ENCODE data around the gene CAMK2D.
"Not testable (repeated sequence)": the region's sequence is repeated elsewhere in the genome, so short reads cannot be mapped to it uniquely, and the experiment has no call there.

Gene CAMK2D

DNA sequence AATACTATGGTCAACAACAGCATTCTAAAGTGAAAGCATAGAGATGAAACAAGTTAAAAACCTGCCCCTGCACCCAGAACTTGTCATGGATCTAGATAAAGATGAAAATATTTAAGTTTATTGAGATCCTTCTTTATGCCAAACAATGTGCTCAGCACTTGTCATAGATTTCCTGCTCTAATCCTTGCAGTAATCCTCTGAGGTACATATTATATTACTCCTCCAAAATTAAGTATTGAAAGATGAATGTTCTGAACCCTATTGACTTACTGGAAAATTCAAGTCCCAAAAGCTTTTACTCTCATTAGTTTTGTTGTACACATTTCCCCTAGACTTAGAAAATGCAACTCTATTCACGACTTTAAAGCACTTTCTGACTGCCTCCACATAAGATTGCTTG lies 35.6 kb downstream of the CAMK2D start:
- Mint-ChIP-seq H3K27me3 (no peaks in the 10 kb centered on the region), H3K27ac (no peak overlapping the region), H3K4me3 (no peak overlapping the region), H3K36me3 (peaks cover 25% of the 10 kb centered on the region), H3K9me3 (no peaks in the 10 kb centered on the region), H3K4me1 (peaks cover 48% of the 10 kb centered on the region)
- no peak for ATAC-seq

DNA sequence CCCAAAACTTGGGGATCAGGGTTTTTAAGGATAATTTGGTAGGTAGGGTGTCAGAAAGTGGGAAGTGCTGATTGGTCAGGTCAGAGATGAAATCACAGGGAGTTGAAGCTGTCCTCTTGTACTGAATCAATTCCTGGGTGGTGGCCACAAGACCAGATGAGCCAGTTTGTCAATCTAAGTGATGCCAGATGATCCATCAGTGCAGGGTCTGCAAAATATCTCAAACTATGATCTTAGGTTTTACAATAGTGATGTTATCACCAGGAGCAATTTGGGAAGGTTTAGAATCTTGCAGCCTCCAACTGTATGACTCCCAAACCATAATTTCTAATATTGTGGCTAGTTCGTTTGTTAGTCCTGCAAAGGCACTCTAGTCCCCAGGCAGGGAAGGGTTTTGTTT lies 43.3 kb downstream of the CAMK2D start:
- Mint-ChIP-seq H3K4me3 (no peak overlapping the region), H3K27ac (no peak overlapping the region), H3K9me3 (no peaks in the 10 kb centered on the region), H3K4me1 (peaks cover 25% of the 10 kb centered on the region), H3K36me3 (peaks cover 24% of the 10 kb centered on the region), H3K27me3 (no peaks in the 10 kb centered on the region)
- ATAC-seq = no peak

DNA sequence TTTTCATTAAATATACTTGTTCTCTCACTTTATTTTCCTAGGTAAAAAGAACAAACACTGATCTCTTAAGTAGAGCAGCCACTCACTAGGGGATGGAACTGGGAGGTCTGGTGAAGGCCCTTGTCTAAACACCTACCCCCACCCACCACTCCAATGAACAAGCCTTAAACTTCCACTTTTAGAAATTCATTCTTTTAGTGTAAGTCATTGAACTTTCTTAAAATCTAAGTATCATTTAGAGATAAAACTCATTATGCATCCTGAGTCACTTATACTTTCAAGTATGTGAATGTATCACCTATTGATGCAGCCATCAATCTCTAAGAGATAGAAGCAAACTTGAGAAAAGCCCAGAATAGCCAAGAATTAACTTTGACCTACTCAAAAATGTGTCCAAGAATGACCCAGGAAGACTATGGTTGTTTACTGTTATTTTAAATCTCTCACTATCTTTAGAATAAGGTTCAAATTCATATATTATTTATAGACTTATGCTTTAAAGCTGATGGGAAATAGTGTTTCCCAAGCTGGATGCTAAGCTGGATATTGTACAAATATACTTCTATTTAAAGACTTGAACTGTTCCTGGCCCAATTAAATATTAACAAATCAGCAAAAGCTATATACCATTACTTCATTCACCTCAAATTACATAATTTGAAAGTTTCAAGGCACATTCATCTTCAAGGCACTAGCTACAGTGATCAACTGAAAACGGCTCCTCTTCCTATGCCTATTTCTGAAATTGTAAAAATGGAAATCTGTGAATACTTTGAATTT lies 49.5 kb downstream of the CAMK2D start:
- Mint-ChIP-seq H3K4me3 (no peak overlapping the region), H3K27me3 (no peaks in the 10 kb centered on the region), H3K4me1 (peaks cover 24% of the 10 kb centered on the region), H3K27ac (no peak overlapping the region), H3K36me3 (peaks cover 12% of the 10 kb centered on the region), H3K9me3 (no peaks in the 10 kb centered on the region)
- no peak for ATAC-seq

DNA sequence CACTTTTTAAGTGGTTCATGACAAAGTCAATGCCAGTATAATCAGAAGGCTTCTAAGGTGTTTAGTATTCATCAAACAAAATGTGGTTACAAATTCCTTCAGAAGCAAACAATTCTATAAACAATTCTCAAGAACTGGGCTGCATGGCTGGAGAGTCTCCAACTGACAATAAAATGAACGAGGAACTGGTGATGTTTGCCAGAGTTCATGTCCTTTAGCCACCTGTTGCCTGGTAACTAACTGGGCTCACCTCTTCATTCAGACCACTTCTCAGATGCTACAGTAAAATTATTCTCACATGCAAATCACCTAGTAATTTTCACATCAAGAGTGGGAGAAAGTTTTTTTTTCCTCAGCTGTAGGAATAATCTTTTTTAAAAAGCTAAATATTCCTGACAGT lies 53.3 kb downstream of the CAMK2D start:
- H3K27me3 Mint-ChIP-seq = no peaks in the 10 kb centered on the region

DNA sequence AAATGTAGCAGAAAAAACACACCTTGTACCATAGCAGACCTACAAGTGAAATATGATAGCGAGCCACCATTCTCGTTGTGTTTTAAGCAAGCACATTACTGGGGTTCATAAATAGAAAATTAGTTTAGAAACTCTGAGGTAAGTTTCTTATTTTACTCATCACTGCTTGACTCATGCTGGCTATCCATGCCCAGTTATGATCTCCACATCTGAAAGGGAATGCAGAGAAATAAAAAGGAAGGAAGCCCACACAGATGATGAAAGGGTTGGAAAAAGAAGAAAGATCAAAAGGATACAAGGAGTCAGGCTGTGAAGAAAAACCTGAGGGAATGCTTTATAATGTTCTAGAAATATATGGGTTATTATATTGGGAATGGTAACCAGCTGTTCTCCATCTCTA lies 54.5 kb downstream of the CAMK2D start:
- Mint-ChIP-seq H3K9me3 (no peaks in the 10 kb centered on the region), H3K27ac (no peak overlapping the region), H3K36me3 (peaks cover 1% of the 10 kb centered on the region), H3K4me1 (peaks cover 33% of the 10 kb centered on the region), H3K27me3 (no peaks in the 10 kb centered on the region), H3K4me3 (no peak overlapping the region)
- no peak for ATAC-seq

More for the DNA sequence above, 53.3 kb downstream of the CAMK2D start:
- no peak overlapping the region for H3K27ac Mint-ChIP-seq
- peak; percentile 48 for ATAC-seq
- H3K4me3 Mint-ChIP-seq = no peak overlapping the region
- H3K36me3 Mint-ChIP-seq = no peaks in the 10 kb centered on the region
- H3K4me1 Mint-ChIP-seq = peaks cover 33% of the 10 kb centered on the region
- no peaks in the 10 kb centered on the region for H3K9me3 Mint-ChIP-seq

DNA sequence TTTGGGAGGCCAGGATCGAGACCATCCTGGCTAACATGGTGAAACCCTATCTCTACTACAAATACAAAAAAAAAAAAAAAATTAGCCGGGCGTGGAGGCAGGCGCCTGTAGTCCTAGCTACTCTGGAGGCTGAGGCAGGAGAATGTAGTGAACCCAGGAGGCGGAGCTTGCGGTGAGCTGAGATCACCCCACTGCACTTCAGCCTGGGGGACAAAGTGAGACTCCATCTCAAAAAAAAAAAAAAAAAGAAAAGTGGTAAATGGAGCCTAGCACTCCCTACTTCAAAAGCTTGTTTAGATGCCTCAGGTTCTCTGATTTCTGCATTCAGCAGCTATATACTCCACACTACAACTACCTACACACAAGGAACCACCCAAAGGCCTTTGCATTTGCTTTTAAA lies 56.4 kb downstream of the CAMK2D start:
- not testable (repeated sequence) for H3K9me3 Mint-ChIP-seq, ATAC-seq, H3K27ac Mint-ChIP-seq, H3K36me3 Mint-ChIP-seq, H3K4me3 Mint-ChIP-seq, H3K27me3 Mint-ChIP-seq
- H3K4me1 Mint-ChIP-seq = peaks cover 37% of the 10 kb centered on the region

DNA sequence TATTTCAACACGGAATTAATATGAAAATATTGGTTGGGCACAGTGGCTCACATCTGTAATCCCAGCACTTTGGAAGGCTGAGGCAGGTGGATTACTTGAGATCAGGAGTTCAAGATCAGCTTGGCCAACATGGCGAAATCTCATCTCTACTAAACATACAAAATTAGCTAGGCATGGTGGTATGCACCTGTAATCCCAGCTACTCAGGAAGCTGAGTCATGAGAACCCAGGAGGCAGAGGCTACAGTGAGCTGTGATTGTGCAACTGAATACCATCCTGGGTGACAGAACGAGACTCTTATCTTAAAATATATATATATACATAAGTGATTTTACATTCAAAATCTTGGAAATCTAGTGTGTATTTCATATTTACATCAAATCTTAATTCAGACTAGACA lies 58.9 kb downstream of the CAMK2D start:
- H3K4me1 Mint-ChIP-seq = peaks cover 33% of the 10 kb centered on the region
- H3K27me3 Mint-ChIP-seq, H3K4me3 Mint-ChIP-seq, H3K36me3 Mint-ChIP-seq, ATAC-seq, H3K27ac Mint-ChIP-seq, H3K9me3 Mint-ChIP-seq: not testable (repeated sequence)

DNA sequence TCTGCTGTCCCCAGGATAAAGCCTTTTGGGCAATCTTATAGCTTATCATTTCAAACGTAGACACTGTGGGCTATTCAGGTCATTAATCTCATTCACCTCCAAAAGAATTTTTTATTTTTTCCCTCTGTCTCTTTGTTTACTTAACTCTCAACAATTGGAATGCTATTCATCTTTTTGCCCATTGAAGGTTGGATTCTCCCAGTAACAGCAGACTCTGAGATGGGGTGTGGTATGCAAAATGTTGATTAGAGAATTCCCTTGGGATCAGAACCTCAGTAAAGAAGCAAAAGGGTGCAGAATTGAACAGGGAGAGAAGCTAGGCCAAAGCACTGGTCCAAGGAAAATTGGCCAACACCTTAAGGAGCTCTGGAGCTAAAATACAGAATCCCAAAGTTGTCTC lies 60.4 kb downstream of the CAMK2D start:
- H3K27ac Mint-ChIP-seq = no peak overlapping the region

DNA sequence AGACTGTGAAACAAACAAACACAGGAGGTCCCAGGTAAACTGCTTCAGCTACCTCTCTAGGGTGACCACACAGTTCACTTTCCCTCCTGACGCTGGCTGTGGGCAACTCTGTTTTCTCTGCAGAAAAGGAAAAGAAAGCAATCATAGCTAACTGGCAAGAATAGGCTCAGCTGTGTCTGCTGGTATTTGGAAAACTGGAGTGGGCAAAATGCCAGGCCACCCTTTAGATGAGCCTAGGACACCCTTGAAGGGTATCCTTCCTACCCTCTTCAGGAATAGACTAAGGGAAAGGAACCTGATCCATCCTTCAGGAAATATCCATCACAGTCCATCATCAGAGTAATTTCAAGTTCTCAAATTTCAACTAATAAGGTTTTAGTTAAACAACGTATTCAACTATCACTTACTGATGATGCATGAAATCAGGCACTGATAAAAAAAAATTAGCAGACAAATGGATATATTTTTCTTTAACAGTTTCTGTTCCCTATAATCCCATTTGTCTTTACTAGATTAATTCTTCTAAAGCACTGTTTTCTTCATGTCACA lies 60.9 kb downstream of the CAMK2D start:
- no peaks in the 10 kb centered on the region for H3K27me3 Mint-ChIP-seq
- no peak overlapping the region for H3K4me3 Mint-ChIP-seq
- no peak for ATAC-seq
- H3K4me1 Mint-ChIP-seq = peaks cover 23% of the 10 kb centered on the region
- no peaks in the 10 kb centered on the region for H3K9me3 Mint-ChIP-seq
- H3K27ac Mint-ChIP-seq = no peak overlapping the region
- peaks cover 6% of the 10 kb centered on the region for H3K36me3 Mint-ChIP-seq

More for the DNA sequence above, 60.4 kb downstream of the CAMK2D start:
- Mint-ChIP-seq H3K4me1 (peaks cover 26% of the 10 kb centered on the region), H3K4me3 (no peak overlapping the region), H3K9me3 (no peaks in the 10 kb centered on the region), H3K36me3 (peaks cover 6% of the 10 kb centered on the region), H3K27me3 (no peaks in the 10 kb centered on the region)
- ATAC-seq = no peak

DNA sequence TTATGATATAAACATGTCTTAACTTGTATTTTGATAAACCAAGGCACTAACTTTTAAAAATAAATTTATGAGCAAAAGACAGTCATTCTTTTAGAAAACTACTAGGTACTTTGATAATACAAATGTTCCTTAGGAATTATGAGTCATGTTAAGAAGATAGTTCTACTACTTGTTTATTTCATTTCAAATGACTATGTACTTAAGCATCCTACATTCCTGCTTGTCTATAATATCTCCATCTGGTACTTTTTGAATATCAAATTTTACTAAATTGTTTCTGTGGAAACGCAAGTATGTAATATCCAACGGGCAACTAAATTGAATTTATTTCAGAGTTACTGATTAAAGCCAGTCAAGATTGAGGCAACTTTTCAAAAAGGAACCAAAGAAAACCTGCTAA lies 61.8 kb downstream of the CAMK2D start:
- ATAC-seq = no peak
- Mint-ChIP-seq H3K27ac (no peak overlapping the region), H3K36me3 (peaks cover 6% of the 10 kb centered on the region), H3K4me1 (peaks cover 18% of the 10 kb centered on the region), H3K9me3 (no peaks in the 10 kb centered on the region), H3K4me3 (no peak overlapping the region), H3K27me3 (no peaks in the 10 kb centered on the region)

DNA sequence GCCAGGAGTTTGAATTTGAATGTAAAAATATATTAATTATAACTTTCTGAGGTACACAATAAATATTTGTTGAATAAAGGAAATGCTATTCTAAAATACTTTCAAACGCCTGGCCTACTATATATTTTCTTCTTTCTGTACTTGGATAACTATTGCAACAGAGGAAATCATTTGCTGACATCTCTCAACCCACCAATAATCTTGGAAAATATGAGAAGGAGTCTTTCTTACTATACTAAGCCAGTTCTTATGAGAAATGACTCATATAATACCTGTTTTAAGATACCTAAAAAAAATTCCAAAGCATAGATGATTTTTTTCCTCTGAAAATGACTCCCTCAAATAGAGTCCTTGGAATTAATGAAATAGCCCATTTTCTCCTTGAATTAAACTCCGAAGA lies 64.1 kb downstream of the CAMK2D start:
- Mint-ChIP-seq H3K4me3 (no peak overlapping the region), H3K9me3 (no peaks in the 10 kb centered on the region), H3K4me1 (peaks cover 17% of the 10 kb centered on the region), H3K27me3 (no peaks in the 10 kb centered on the region), H3K27ac (no peak overlapping the region), H3K36me3 (peaks cover 6% of the 10 kb centered on the region)
- ATAC-seq = no peak

DNA sequence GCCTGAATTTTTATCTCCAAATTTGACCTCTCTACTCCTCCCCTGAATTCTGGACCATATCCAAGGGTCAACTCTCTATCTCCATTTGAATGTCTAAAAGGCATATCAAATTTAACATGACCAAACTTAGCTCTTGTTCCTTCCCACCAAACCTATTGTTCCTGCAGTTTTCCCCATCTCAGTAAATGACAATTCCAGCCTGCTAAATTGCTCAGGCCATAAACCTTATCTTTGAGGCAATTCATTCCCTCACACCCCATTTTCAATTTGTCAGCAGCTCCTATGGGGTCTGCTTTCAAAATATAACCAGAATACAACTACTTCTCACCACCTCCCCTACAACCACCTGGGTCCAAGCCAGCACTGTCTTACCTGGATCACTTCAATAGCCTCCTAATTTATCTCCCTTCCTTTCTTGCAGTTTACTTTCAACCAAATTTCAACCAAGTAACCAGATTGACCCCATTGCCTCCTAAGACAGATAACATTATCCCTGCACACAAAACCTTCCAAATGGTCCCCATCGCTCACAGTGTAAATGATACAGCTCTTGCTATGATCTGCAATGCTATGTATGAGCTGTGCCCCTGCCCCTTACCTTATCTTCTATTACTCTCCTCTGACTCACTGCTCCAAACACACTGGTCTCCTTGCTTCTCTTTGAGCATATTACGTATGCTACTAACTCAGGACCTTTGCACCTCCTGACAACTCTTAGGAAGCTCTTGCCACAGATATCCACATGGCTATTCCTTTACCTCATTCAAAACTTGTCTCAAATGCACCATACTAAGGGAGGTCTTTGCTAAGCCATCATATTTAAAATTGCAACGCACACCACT lies 66.0 kb downstream of the CAMK2D start:
- no peaks in the 10 kb centered on the region for H3K27me3 Mint-ChIP-seq
- H3K9me3 Mint-ChIP-seq = no peaks in the 10 kb centered on the region
- no peak overlapping the region for H3K27ac Mint-ChIP-seq
- H3K36me3 Mint-ChIP-seq = peaks cover 3% of the 10 kb centered on the region
- H3K4me1 Mint-ChIP-seq = peaks cover 16% of the 10 kb centered on the region
- no peak overlapping the region for H3K4me3 Mint-ChIP-seq
- ATAC-seq = no peak

DNA sequence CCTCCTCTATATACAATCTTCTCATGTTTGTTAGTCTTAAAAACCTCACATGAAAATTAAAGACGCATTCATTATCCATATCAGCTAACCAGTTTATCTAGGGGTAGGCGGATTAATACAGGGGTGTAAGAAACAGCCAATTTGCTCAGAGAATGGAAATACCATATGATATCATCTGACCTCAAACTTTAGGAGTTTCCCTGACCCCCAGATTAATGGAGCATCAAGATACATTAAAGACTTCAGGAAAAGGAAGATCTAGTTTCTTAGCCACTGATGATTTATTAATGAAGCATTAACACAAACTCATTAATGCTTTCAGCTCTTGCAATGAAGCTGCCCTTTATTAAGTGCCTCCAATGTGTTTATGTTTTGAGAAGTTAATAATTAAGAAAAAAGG lies 67.5 kb downstream of the CAMK2D start:
- Mint-ChIP-seq H3K4me1 (peaks cover 20% of the 10 kb centered on the region), H3K4me3 (no peak overlapping the region), H3K27me3 (no peaks in the 10 kb centered on the region), H3K9me3 (no peaks in the 10 kb centered on the region), H3K36me3 (peaks cover 5% of the 10 kb centered on the region), H3K27ac (no peak overlapping the region)
- ATAC-seq = no peak

DNA sequence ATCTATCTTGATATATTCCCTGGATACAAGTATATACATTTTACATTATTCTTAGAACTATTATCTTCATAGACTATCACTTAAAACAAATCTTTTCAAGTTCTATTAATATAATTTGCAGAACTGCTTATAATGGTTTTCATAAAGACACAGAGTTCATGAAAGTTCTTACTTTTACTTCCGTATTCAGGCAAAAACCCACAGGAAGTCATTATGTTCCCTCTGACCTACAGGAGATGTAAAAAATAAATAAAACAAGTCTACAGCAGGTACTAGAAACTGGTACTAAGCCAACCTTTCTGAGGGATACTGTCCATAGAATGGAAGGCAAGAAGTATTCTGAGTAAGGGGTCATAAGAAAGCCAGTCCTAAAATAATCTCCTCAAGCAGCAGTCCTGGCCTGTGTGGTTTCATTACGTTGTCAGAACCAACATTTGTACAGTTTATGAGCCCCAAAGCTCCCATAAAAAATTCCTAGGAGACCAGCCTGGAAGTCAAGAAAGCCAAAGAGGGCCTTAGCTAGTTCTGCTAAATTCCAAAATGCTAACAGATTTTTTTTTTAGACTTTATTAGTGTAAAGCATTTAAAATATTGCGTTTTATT lies 68.6 kb downstream of the CAMK2D start:
- H3K4me1 Mint-ChIP-seq = peaks cover 20% of the 10 kb centered on the region
- peak overlapping the region; percentile 24 for H3K4me3 Mint-ChIP-seq
- H3K27ac Mint-ChIP-seq = peak overlapping the region; percentile 58

DNA sequence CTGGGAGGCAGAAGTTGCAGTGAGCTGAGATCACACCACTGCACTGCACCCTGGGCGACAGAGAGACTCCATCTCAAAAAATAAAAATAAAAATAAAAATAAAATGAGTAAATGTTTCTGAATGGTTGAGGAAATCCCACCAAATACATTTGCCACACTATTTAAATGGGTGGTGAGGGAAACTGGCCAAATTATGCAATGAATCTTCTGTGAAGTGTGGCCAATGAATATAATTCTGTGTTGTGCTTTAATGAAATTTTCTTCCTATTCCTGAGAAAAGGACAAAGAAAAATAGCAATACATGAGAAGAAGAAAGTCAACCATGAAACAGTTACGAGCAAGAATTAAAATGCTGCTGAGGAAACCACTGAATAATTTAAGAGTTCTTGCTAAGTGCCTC lies 69.9 kb downstream of the CAMK2D start:
- no peak for ATAC-seq
- Mint-ChIP-seq H3K27ac (no peak overlapping the region), H3K4me1 (peaks cover 30% of the 10 kb centered on the region), H3K27me3 (no peaks in the 10 kb centered on the region), H3K9me3 (no peaks in the 10 kb centered on the region), H3K4me3 (no peak overlapping the region), H3K36me3 (peaks cover 16% of the 10 kb centered on the region)

More for the DNA sequence above, 68.6 kb downstream of the CAMK2D start:
- peaks cover 11% of the 10 kb centered on the region for H3K36me3 Mint-ChIP-seq
- no peaks in the 10 kb centered on the region for H3K9me3 Mint-ChIP-seq
- no peaks in the 10 kb centered on the region for H3K27me3 Mint-ChIP-seq
- ATAC-seq = peak; percentile 72

Data from stimulated activated memory B cell treated with anti-CD40 and anti-IgM and Interleukin-4, amounts not matched to agents 10 μg/mL and 1 μg/mL and 100 μg/mL, for 72 hours (primary cell).